ENCODE measurements around the gene RGS17. TPM values are rescaled to one million over a fixed set of nuclear protein-coding genes. Genes with fewer than 3 reads are reported as not detected.
A peak's percentile ranks its signal among the peaks of the same experiment; 100 is the strongest.

The RGS17 gene
- under 0.01 TPM for total RNA-seq

GRCh38 chr6:153131037-153131981 lies at the start of gene RGS17:
Gene RGS17, minus strand, starts transcription at chr6:153131282. Its CDS starts 87,264 bp downstream, at chr6:153044018.
- peaks cover 13 to 16% (median 15%) of the 10 kb centered on the region in 3 donors for H3K4me1 ChIP-seq (ENCODE audit: control insufficient read depth in 3 of 3, insufficient read depth in 3 of 3, low read length in 3 of 3)
- no peaks in the 10 kb centered on the region for H3K36me3 ChIP-seq (ENCODE audit: control insufficient read depth in 3 of 3, insufficient read depth in 3 of 3, low read length in 3 of 3)
- H3K9me3 ChIP-seq (ENCODE audit: control insufficient read depth in 3 of 3, low read length in 3 of 3), result no peaks in the 10 kb centered on the region
- H3K27me3 ChIP-seq (ENCODE audit: control insufficient read depth in 3 of 3, insufficient read depth in 3 of 3, low read length in 3 of 3), result peaks cover 18 to 38% (median 26%) of the 10 kb centered on the region in 3 donors
- H3K27ac ChIP-seq (ENCODE audit: low read depth, low read length), result no peak within 1 kb of the TSS
- H3K4me3 ChIP-seq (ENCODE audit: low read length in 3 of 3), result peak within 1 kb of the TSS; percentile 70 to 73 (median 71)
- peak within 1 kb of the TSS; percentile 14 to 57 (median 43) for H3K9ac ChIP-seq (ENCODE audit: low read depth in 1 of 3, low read length in 3 of 3)

- Histone ChIP-seq H3K9me3 (ENCODE audit: control insufficient read depth in 3 of 3, low read length in 3 of 3) (no peaks in the 10 kb centered on the region), H3K27ac (ENCODE audit: low read depth, low read length) (no peak overlapping the region), H3K4me3 (ENCODE audit: low read length in 3 of 3) (no peak overlapping the region), H3K27me3 (ENCODE audit: control insufficient read depth in 3 of 3, insufficient read depth in 3 of 3, low read length in 3 of 3) (no peaks in the 10 kb centered on the region), H3K36me3 (ENCODE audit: control insufficient read depth in 3 of 3, insufficient read depth in 3 of 3, low read length in 3 of 3) (no peaks in the 10 kb centered on the region), H3K9ac (ENCODE audit: low read depth in 1 of 3, low read length in 3 of 3) (no peak overlapping the region), H3K4me1 (ENCODE audit: control insufficient read depth in 3 of 3, insufficient read depth in 3 of 3, low read length in 3 of 3) (no peaks in the 10 kb centered on the region)
Observed at GRCh38 chr6:153172815-153173214, 41.7 kb upstream of the RGS17 start.

GRCh38 chr6:153170511-153170910 lies 39.4 kb upstream of the RGS17 start:
- Histone ChIP-seq H3K4me3 (ENCODE audit: low read length in 3 of 3) (no peak overlapping the region), H3K4me1 (ENCODE audit: control insufficient read depth in 3 of 3, insufficient read depth in 3 of 3, low read length in 3 of 3) (no peaks in the 10 kb centered on the region), H3K27me3 (ENCODE audit: control insufficient read depth in 3 of 3, insufficient read depth in 3 of 3, low read length in 3 of 3) (no peaks in the 10 kb centered on the region)

GRCh38 chr6:153167907-153168306 lies 36.8 kb upstream of the RGS17 start:
- Histone ChIP-seq H3K9ac (ENCODE audit: low read depth in 1 of 3, low read length in 3 of 3) (no peak overlapping the region), H3K27me3 (ENCODE audit: control insufficient read depth in 3 of 3, insufficient read depth in 3 of 3, low read length in 3 of 3) (no peaks in the 10 kb centered on the region), H3K36me3 (ENCODE audit: control insufficient read depth in 3 of 3, insufficient read depth in 3 of 3, low read length in 3 of 3) (no peaks in the 10 kb centered on the region), H3K9me3 (ENCODE audit: control insufficient read depth in 3 of 3, low read length in 3 of 3) (no peaks in the 10 kb centered on the region), H3K4me3 (ENCODE audit: low read length in 3 of 3) (no peak overlapping the region), H3K4me1 (ENCODE audit: control insufficient read depth in 3 of 3, insufficient read depth in 3 of 3, low read length in 3 of 3) (no peaks in the 10 kb centered on the region), H3K27ac (ENCODE audit: low read depth, low read length) (no peak overlapping the region)

More at GRCh38 chr6:153170511-153170910, 39.4 kb upstream of the RGS17 start:
- H3K27ac ChIP-seq (ENCODE audit: low read depth, low read length), result no peak overlapping the region
- H3K9me3 ChIP-seq (ENCODE audit: control insufficient read depth in 3 of 3, low read length in 3 of 3), result no peaks in the 10 kb centered on the region
- no peak overlapping the region for H3K9ac ChIP-seq (ENCODE audit: low read depth in 1 of 3, low read length in 3 of 3)
- no peaks in the 10 kb centered on the region for H3K36me3 ChIP-seq (ENCODE audit: control insufficient read depth in 3 of 3, insufficient read depth in 3 of 3, low read length in 3 of 3)

- Histone ChIP-seq H3K27ac (ENCODE audit: low read depth, low read length) (no peak overlapping the region), H3K4me3 (ENCODE audit: low read length in 3 of 3) (no peak overlapping the region), H3K36me3 (ENCODE audit: control insufficient read depth in 3 of 3, insufficient read depth in 3 of 3, low read length in 3 of 3) (no peaks in the 10 kb centered on the region), H3K4me1 (ENCODE audit: control insufficient read depth in 3 of 3, insufficient read depth in 3 of 3, low read length in 3 of 3) (no peaks in the 10 kb centered on the region), H3K9ac (ENCODE audit: low read depth in 1 of 3, low read length in 3 of 3) (no peak overlapping the region), H3K9me3 (ENCODE audit: control insufficient read depth in 3 of 3, low read length in 3 of 3) (no peaks in the 10 kb centered on the region), H3K27me3 (ENCODE audit: control insufficient read depth in 3 of 3, insufficient read depth in 3 of 3, low read length in 3 of 3) (no peaks in the 10 kb centered on the region)
Observed at GRCh38 chr6:153167061-153167891, 36.2 kb upstream of the RGS17 start.

- Histone ChIP-seq H3K27me3 (ENCODE audit: control insufficient read depth in 3 of 3, insufficient read depth in 3 of 3, low read length in 3 of 3) (no peaks in the 10 kb centered on the region), H3K9ac (ENCODE audit: low read depth in 1 of 3, low read length in 3 of 3) (no peak overlapping the region)
Observed at GRCh38 chr6:153162646-153163045, 31.6 kb upstream of the RGS17 start.

GRCh38 chr6:153162172-153162571 lies 31.1 kb upstream of the RGS17 start:
- no peaks in the 10 kb centered on the region for H3K36me3 ChIP-seq (ENCODE audit: control insufficient read depth in 3 of 3, insufficient read depth in 3 of 3, low read length in 3 of 3)
- H3K9ac ChIP-seq (ENCODE audit: low read depth in 1 of 3, low read length in 3 of 3), result no peak overlapping the region
- H3K27me3 ChIP-seq (ENCODE audit: control insufficient read depth in 3 of 3, insufficient read depth in 3 of 3, low read length in 3 of 3), result no peaks in the 10 kb centered on the region

More at GRCh38 chr6:153162646-153163045, 31.6 kb upstream of the RGS17 start:
- H3K9me3 ChIP-seq (ENCODE audit: control insufficient read depth in 3 of 3, low read length in 3 of 3), result no peaks in the 10 kb centered on the region
- H3K36me3 ChIP-seq (ENCODE audit: control insufficient read depth in 3 of 3, insufficient read depth in 3 of 3, low read length in 3 of 3), result no peaks in the 10 kb centered on the region
- no peaks in the 10 kb centered on the region for H3K4me1 ChIP-seq (ENCODE audit: control insufficient read depth in 3 of 3, insufficient read depth in 3 of 3, low read length in 3 of 3)
- no peak overlapping the region for H3K4me3 ChIP-seq (ENCODE audit: low read length in 3 of 3)
- no peak overlapping the region for H3K27ac ChIP-seq (ENCODE audit: low read depth, low read length)

GRCh38 chr6:153160221-153160620 lies 29.1 kb upstream of the RGS17 start:
- Histone ChIP-seq H3K4me1 (ENCODE audit: control insufficient read depth in 3 of 3, insufficient read depth in 3 of 3, low read length in 3 of 3) (no peaks in the 10 kb centered on the region), H3K4me3 (ENCODE audit: low read length in 3 of 3) (no peak overlapping the region), H3K27ac (ENCODE audit: low read depth, low read length) (no peak overlapping the region), H3K27me3 (ENCODE audit: control insufficient read depth in 3 of 3, insufficient read depth in 3 of 3, low read length in 3 of 3) (no peaks in the 10 kb centered on the region), H3K36me3 (ENCODE audit: control insufficient read depth in 3 of 3, insufficient read depth in 3 of 3, low read length in 3 of 3) (no peaks in the 10 kb centered on the region), H3K9me3 (ENCODE audit: control insufficient read depth in 3 of 3, low read length in 3 of 3) (no peaks in the 10 kb centered on the region), H3K9ac (ENCODE audit: low read depth in 1 of 3, low read length in 3 of 3) (no peak overlapping the region)

More at GRCh38 chr6:153162172-153162571, 31.1 kb upstream of the RGS17 start:
- no peaks in the 10 kb centered on the region for H3K4me1 ChIP-seq (ENCODE audit: control insufficient read depth in 3 of 3, insufficient read depth in 3 of 3, low read length in 3 of 3)
- H3K27ac ChIP-seq (ENCODE audit: low read depth, low read length), result no peak overlapping the region
- H3K9me3 ChIP-seq (ENCODE audit: control insufficient read depth in 3 of 3, low read length in 3 of 3), result no peaks in the 10 kb centered on the region
- no peak overlapping the region for H3K4me3 ChIP-seq (ENCODE audit: low read length in 3 of 3)

- peak overlapping the region; percentile 39 to 55 (median 48) for H3K4me3 ChIP-seq (ENCODE audit: low read length in 3 of 3)
Observed at GRCh38 chr6:153150752-153151440, 19.8 kb upstream of the RGS17 start.

More at GRCh38 chr6:153150752-153151440, 19.8 kb upstream of the RGS17 start:
- no peaks in the 10 kb centered on the region for H3K4me1 ChIP-seq (ENCODE audit: control insufficient read depth in 3 of 3, insufficient read depth in 3 of 3, low read length in 3 of 3)
- H3K27ac ChIP-seq (ENCODE audit: low read depth, low read length), result no peak overlapping the region
- H3K27me3 ChIP-seq (ENCODE audit: control insufficient read depth in 3 of 3, insufficient read depth in 3 of 3, low read length in 3 of 3), result peaks cover 0 to 1% (median 0%) of the 10 kb centered on the region in 3 donors
- peak overlapping the region in 2 of 3 donors; percentile 19 to 33 for H3K9ac ChIP-seq (ENCODE audit: low read depth in 1 of 3, low read length in 3 of 3)
- H3K9me3 ChIP-seq (ENCODE audit: control insufficient read depth in 3 of 3, low read length in 3 of 3), result no peaks in the 10 kb centered on the region
- no peaks in the 10 kb centered on the region for H3K36me3 ChIP-seq (ENCODE audit: control insufficient read depth in 3 of 3, insufficient read depth in 3 of 3, low read length in 3 of 3)

Data from skeletal muscle tissue (tissue), 4 donors.